ENCODE data around the gene DCAF6. TPM values are rescaled to one million over a fixed set of nuclear protein-coding genes. Genes with fewer than 3 reads are reported as not detected.

DCAF6 gene
- total RNA-seq, 4 donors from 2014 or later: 99.6 to 137 (median 115) TPM

DNA sequence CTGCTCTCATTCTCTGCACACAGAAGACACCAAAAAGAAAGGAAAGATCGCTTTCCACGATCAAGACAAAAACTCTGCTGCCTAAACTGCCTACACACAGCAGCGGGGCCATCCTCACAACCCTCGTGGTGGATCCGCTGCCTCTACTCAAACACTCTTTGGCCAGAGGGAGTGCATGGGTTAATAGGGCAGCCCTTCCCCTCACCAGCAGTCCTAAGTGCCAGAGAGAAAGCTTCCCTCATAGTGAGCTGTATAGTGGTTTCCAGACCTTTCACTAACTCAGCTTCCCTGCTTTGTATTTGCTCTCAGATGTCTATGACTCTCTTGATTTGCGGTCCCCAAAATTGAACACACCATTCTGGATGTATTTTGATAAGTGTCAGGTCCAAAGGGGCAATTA is 169.4 kb downstream of the DCAF6 start:
- TF ChIP-seq POLR2AphosphoS5 (IDR thresholded peaks at IDR 0.05) (no peak), POLR2A (IDR thresholded peaks at IDR 0.05) (no peak), EP300 (IDR thresholded peaks at IDR 0.05) (no peak)
- TF ChIP-seq, protein P1, sequence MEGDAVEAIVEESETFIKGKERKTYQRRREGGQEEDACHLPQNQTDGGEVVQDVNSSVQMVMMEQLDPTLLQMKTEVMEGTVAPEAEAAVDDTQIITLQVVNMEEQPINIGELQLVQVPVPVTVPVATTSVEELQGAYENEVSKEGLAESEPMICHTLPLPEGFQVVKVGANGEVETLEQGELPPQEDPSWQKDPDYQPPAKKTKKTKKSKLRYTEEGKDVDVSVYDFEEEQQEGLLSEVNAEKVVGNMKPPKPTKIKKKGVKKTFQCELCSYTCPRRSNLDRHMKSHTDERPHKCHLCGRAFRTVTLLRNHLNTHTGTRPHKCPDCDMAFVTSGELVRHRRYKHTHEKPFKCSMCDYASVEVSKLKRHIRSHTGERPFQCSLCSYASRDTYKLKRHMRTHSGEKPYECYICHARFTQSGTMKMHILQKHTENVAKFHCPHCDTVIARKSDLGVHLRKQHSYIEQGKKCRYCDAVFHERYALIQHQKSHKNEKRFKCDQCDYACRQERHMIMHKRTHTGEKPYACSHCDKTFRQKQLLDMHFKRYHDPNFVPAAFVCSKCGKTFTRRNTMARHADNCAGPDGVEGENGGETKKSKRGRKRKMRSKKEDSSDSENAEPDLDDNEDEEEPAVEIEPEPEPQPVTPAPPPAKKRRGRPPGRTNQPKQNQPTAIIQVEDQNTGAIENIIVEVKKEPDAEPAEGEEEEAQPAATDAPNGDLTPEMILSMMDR (IDR thresholded peaks at IDR 0.05): no peak
- H3K4me1 ChIP-seq: no peaks in the 10 kb centered on the region
- no peak overlapping the region for H3K4me3 ChIP-seq
- H3K27me3 ChIP-seq: no peaks in the 10 kb centered on the region
- ATAC-seq: no peak
- peaks cover 0 to 45% of the 10 kb centered on the region in 2 donors for H3K36me3 ChIP-seq
- H3K9me3 ChIP-seq: no peaks in the 10 kb centered on the region
- 80 to 100% methylated on average over 3 to 5 of the region's 6 CpGs for WGBS, 2 donors (ENCODE audit: low coverage in 1 of 2)
- no peak overlapping the region for H3K27ac ChIP-seq

DNA sequence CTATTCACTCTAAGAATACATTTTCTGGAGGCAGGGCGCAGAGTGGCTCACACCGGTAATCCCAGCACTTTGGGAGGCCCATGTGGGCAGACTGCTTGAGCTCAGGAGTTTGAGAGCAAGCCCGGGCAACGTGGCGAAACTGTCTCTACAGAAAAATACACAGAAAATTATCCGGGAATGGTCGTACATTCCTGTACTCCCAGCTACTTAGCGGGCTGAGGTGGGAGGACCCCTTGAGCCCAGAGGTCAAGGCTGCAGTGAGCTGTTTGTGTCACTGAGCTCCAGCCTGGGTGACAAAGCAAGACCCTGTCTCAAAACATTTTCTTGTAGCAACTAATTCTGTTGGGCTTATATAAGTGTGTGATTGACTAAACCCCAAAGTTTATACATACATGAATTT is 169.8 kb downstream of the DCAF6 start:
- no peak overlapping the region for H3K4me3 ChIP-seq
- TF ChIP-seq EP300 (IDR thresholded peaks at IDR 0.05): no peak
- TF ChIP-seq POLR2AphosphoS5 (IDR thresholded peaks at IDR 0.05): no peak
- TF ChIP-seq, protein P1 (IDR thresholded peaks at IDR 0.05): no peak
- TF ChIP-seq POLR2A (IDR thresholded peaks at IDR 0.05): no peak
- H3K36me3 ChIP-seq: peaks cover 0 to 45% of the 10 kb centered on the region in 2 donors
- 83 to 84% methylated on average over 3 of the region's 8 CpGs for WGBS, 2 donors (ENCODE audit: low coverage in 1 of 2)
- H3K9me3 ChIP-seq: no peaks in the 10 kb centered on the region
- ATAC-seq: no peak
- no peaks in the 10 kb centered on the region for H3K4me1 ChIP-seq
- no peak overlapping the region for H3K27ac ChIP-seq
- H3K27me3 ChIP-seq: no peaks in the 10 kb centered on the region

DNA sequence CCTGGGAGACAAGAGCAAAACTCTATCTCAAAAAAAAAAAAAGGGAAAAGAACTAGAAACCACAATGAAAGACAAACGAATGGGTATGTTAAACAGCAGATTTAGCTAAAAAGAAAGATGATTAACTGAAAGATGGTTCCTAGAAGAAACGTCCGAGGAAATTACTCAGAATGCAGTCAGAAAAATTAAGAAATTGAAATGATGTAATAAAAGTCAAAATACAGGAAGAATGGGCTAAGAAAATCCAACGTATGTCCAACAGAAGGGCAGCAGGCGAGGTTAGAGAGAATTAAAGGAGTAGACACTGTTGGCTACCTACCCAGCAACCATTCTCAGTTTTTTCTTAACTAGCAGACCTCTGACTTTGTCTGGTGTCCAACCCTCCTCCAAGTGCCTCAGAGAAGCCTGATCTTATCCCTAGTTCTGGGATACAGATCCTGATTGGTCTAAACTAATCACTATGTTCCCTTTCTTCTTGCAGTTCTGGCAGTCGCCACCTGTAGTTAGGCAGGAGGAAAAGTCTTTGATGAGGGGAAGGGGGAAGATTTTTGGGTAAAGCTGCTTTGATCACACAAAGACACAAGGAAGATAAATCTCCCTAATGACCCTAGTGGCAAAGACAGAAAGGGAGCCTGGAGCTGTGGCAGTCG is 174.5 kb downstream of the DCAF6 start:
- H3K4me1 ChIP-seq: no peaks in the 10 kb centered on the region
- WGBS, 2 donors (ENCODE audit: low coverage in 1 of 2): 81 to 85% methylated on average over 6 to 7 of the region's 7 CpGs
- H3K27ac ChIP-seq: no peak overlapping the region
- H3K9me3 ChIP-seq: no peaks in the 10 kb centered on the region
- no peaks in the 10 kb centered on the region for H3K27me3 ChIP-seq
- H3K36me3 ChIP-seq: peaks cover 0 to 18% of the 10 kb centered on the region in 2 donors
- ATAC-seq: no peak
- TF ChIP-seq EP300 (IDR thresholded peaks at IDR 0.05) (no peak), POLR2A (IDR thresholded peaks at IDR 0.05) (no peak), POLR2AphosphoS5 (IDR thresholded peaks at IDR 0.05) (no peak)
- TF ChIP-seq, protein P1 (IDR thresholded peaks at IDR 0.05): no peak
- H3K4me3 ChIP-seq: no peak overlapping the region

DNA sequence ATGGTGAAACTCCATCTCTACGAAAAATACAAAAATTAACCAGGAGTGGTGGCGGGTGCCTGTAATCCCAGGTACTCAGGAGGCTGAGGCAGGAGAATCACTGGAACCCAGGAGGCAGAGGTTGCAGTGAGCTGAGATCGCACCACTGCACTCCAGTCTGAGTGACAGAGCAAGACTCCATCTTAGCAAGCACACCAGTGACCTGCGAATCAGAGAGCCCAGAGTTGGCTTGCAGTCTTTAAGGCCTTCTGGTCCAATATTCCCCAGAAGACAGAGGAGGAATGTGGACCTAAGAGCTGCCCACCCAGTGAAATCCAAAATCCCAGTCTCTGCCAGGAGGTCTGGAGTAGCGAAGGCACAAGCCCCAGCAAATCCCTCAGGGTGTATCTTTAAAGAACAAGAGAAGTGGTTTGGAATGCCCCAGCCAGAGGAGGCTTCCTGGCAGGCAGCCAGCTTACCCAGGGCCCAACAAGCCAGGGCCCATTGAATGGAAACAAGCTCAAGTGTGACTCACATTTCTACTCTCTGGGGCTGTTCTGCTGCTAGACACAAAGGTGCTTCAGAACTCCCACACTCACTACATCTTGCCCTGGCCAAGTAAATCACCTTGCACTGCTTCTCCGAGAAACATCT is 176.3 kb downstream of the DCAF6 start:
- Histone ChIP-seq H3K27me3 (no peaks in the 10 kb centered on the region), H3K36me3 (peaks cover 0 to 28% of the 10 kb centered on the region in 2 donors), H3K27ac (no peak overlapping the region), H3K4me1 (no peaks in the 10 kb centered on the region), H3K9me3 (no peaks in the 10 kb centered on the region), H3K4me3 (no peak overlapping the region)
- no peak for ATAC-seq
- 89 to 100% methylated on average over 2 to 5 of the region's 6 CpGs for WGBS, 2 donors (ENCODE audit: low coverage in 1 of 2)
- TF ChIP-seq, protein P1 (IDR thresholded peaks at IDR 0.05): no peak
- TF ChIP-seq POLR2A (IDR thresholded peaks at IDR 0.05) (no peak), POLR2AphosphoS5 (IDR thresholded peaks at IDR 0.05) (no peak), EP300 (IDR thresholded peaks at IDR 0.05) (no peak)

DNA sequence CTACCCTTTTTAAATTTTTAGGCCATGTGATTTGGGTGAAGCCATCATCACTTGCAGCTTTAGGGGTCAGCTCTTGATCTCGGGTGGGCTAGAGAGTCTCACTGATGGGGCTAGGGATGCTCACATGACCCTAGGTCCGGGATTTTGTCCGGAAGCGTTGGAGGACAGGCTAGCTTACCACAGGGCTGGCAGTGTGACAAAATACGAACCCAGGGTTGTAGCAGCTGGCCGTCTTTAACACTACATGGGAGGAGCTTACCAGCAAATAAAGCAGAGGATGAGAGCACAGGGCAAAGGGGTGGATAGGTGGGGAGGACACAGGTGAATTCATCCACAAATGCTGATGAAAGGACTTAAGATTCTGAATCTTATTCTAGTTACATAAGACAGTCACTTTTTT is 178.4 kb downstream of the DCAF6 start:
- H3K36me3 ChIP-seq: peaks cover 0 to 29% of the 10 kb centered on the region in 2 donors
- H3K27me3 ChIP-seq: no peaks in the 10 kb centered on the region
- no peak for TF ChIP-seq EP300 (IDR thresholded peaks at IDR 0.05)
- no peak for TF ChIP-seq POLR2A (IDR thresholded peaks at IDR 0.05)
- TF ChIP-seq, protein P1 (IDR thresholded peaks at IDR 0.05): no peak
- no peak for TF ChIP-seq POLR2AphosphoS5 (IDR thresholded peaks at IDR 0.05)
- H3K27ac ChIP-seq: no peak overlapping the region
- H3K4me3 ChIP-seq: no peak overlapping the region
- ATAC-seq: no peak
- WGBS, 2 donors (ENCODE audit: low coverage in 1 of 2): 50 to 57% methylated on average over 1 to 6 of the region's 6 CpGs
- no peaks in the 10 kb centered on the region for H3K4me1 ChIP-seq
- no peaks in the 10 kb centered on the region for H3K9me3 ChIP-seq

Data from gastroesophageal sphincter (tissue), 4 donors.